Activated T-helper 9 cell treated with anti-CD3 and anti-CD28 coated beads, Interleukin-2, amount 50 U/mL, for 16 hours (primary cell): ENCODE data around the gene ENPP1.

Experiments used
- DNase-seq: peaks from one replicate; pipeline ENCODE4 v3.0.0-alpha.2; 2020; ENCODE audit warnings: low read depth

ENPP1 gene

GRCh38 chr6:131916847-131917246, 109.0 kb downstream of the ENPP1 start:
- DNase-seq, result no peak

- no peak for DNase-seq
Measured at GRCh38 chr6:131917318-131917717, 109.5 kb downstream of the ENPP1 start.

- no peak for DNase-seq
Measured at GRCh38 chr6:131917763-131918649, 110.2 kb downstream of the ENPP1 start.

GRCh38 chr6:131918650-131919355, 111.0 kb downstream of the ENPP1 start:
- DNase-seq, result no peak

GRCh38 chr6:131920656-131921055, 112.8 kb downstream of the ENPP1 start:
- DNase-seq, result no peak

GRCh38 chr6:131923356-131923755, 115.5 kb downstream of the ENPP1 start:
- DNase-seq, result no peak

GRCh38 chr6:131924881-131925474, 117.2 kb downstream of the ENPP1 start:
- DNase-seq, result no peak

GRCh38 chr6:131929264-131929663, 121.4 kb downstream of the ENPP1 start:
- no peak for DNase-seq

- DNase-seq, result no peak
Measured at GRCh38 chr6:131929976-131930375, 122.2 kb downstream of the ENPP1 start.

- DNase-seq, result no peak
Measured at GRCh38 chr6:131931063-131931750, 123.4 kb downstream of the ENPP1 start.

GRCh38 chr6:131936156-131936555, 128.3 kb downstream of the ENPP1 start:
- no peak for DNase-seq

- DNase-seq, result no peak
Measured at GRCh38 chr6:131937226-131937625, 129.4 kb downstream of the ENPP1 start.

- no peak for DNase-seq
Measured at GRCh38 chr6:131937703-131938631, 130.1 kb downstream of the ENPP1 start.
